RWPE1 (cell line): ENCODE measurements around the gene BASP1.

Experiments used
- CTCF ChIA-PET: fragments of 350-600 bp; sonication (Branson Sonifier 250); formaldehyde crosslinking; extraction: SDS; loops from one replicate; lab custom pipeline; 2021; lab: Yijun Ruan, JAX
- POLR2A ChIA-PET: fragments of 400-600 bp; formaldehyde crosslinking; extraction: SDS; loops from one replicate; lab custom pipeline; 2020; ENCODE audit warnings: antibody characterized with exemption; ENCODE audit not compliant: low non-redundant PET; lab: Yijun Ruan, JAX
- DNase-seq: peaks from one replicate; pipeline ENCODE4 v3.0.0; 2012; ENCODE audit warnings: low spot score
- H3K27ac ChIP-seq: fragments of 450-650 bp; 2 replicates; pipeline ENCODE4 v1.5.1; 2017
- CTCF ChIP-seq: fragments of 450-650 bp; conservative IDR thresholded peaks from 2 replicates; pipeline ENCODE4 v1.5.1; 2017; ENCODE audit warnings: low read depth, mild to moderate bottlenecking

Gene BASP1

GRCh38 chr5:17219469-17219868 is 2.0 kb downstream of the BASP1 start:
- DNase-seq = no peak
- POLR2A ChIA-PET = no interaction called here
- CTCF ChIA-PET = interaction anchor here (0.5 to 0.6 kb wide), 2 partner anchors 164 to 1561 kb away, joined by 3 to 5 read pairs; no protein-coding TSS in a partner anchor
- no peak for TF ChIP-seq CTCF
- no peak overlapping the region for H3K27ac ChIP-seq

DNA sequence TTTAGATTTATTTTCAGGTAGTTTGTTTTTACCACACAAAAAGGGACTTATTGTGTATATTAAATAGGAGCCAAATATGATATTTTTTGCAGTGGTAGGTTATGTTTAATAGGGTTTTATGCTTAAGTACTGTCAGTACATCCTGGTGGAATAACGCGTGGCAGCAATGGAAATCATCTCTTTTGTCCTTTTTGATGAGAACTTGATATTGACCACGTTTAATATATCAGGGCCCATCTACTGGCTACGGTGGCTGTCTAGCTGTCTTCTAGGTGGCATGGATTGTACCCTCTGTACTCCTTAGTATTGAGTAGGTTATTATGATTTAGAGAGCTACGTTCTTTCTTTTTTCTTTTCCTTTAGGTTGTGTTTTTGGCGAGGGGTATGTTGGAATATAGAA is 2.6 kb downstream of the BASP1 start:
- CTCF ChIA-PET = interaction anchor here (0.5 to 0.6 kb wide), 2 partner anchors 164 to 1560 kb away, joined by 3 to 5 read pairs; no protein-coding TSS in a partner anchor

DNA sequence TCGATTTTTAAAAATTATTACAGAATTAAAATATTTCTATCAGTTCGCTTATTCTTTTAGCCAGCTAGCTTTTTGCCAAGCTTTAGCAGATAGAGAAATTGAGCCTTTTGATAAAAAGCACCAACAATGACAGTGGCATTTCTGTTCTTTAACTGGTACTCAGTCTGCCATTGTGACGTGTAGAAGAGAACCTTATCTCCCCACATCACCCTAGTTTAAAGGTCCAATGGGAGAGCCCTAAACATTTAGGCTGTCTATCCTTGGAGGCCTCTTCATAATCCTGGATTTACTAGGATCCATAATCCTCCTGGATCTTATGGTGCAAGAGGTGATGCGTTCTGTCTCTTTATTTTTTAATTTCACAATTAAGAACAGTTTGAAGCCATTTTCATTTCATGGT is 3.0 kb downstream of the BASP1 start:
- no peak for TF ChIP-seq CTCF
- H3K27ac ChIP-seq = no peak overlapping the region
- POLR2A ChIA-PET = no interaction called here
- CTCF ChIA-PET = interaction anchor here (0.5 to 0.8 kb wide), 2 partner anchors 17 to 118 kb away, joined by 3 to 4 read pairs; no protein-coding TSS in a partner anchor
- DNase-seq = no peak

More for the DNA sequence above, 2.6 kb downstream of the BASP1 start:
- no peak for DNase-seq
- H3K27ac ChIP-seq = no peak overlapping the region
- no peak for TF ChIP-seq CTCF
- POLR2A ChIA-PET = no interaction called here

- ChIA-PET CTCF (interaction anchor here (0.6 to 0.7 kb wide), 3 partner anchors 36 to 72 kb away, joined by 4 to 5 read pairs (median 5); no protein-coding TSS in a partner anchor), POLR2A (no interaction called here)
- no peak overlapping the region for H3K27ac ChIP-seq
- no peak for TF ChIP-seq CTCF
- no peak for DNase-seq
These were observed 4.6 kb downstream of the BASP1 start for GRCh38 chr5:17221843-17222636.

- CTCF ChIA-PET = no interaction called here
- H3K27ac ChIP-seq = no peak overlapping the region
- no peak for TF ChIP-seq CTCF
- no peak for DNase-seq
- POLR2A ChIA-PET = no interaction called here
These were observed 5.2 kb downstream of the BASP1 start for GRCh38 chr5:17222664-17223063.

GRCh38 chr5:17223367-17224185 is 6.1 kb downstream of the BASP1 start:
- no peak overlapping the region for H3K27ac ChIP-seq
- no peak for TF ChIP-seq CTCF
- POLR2A ChIA-PET = no interaction called here
- CTCF ChIA-PET = no interaction called here
- DNase-seq = no peak
